ENCODE results near the gene KIF26B.
A peak's percentile ranks its signal among the peaks of the same experiment; 100 is the strongest.

Gene KIF26B

DNA sequence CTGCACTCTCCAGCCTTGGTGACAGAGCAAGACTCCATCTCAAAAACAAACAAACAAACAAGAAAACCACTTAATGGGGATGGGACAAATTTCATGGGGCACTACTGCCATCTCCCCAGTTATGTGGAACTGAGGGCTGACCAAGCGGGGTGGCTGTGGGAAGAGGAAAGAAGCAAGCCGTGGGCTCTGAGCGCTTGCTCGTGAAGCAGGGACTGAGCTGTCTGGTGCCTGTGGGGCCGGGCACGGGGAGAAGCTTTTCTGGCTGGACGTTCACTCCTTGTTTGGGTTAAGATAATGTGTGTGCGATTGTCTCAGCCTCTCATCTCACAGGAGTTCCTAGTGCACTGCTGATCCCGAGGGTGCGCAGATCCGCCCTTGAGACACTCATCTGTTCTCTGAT is 22.0 kb upstream of the KIF26B start:
- DNase-seq (ENCODE audit: low read depth in 2 of 2) = no peak

DNA sequence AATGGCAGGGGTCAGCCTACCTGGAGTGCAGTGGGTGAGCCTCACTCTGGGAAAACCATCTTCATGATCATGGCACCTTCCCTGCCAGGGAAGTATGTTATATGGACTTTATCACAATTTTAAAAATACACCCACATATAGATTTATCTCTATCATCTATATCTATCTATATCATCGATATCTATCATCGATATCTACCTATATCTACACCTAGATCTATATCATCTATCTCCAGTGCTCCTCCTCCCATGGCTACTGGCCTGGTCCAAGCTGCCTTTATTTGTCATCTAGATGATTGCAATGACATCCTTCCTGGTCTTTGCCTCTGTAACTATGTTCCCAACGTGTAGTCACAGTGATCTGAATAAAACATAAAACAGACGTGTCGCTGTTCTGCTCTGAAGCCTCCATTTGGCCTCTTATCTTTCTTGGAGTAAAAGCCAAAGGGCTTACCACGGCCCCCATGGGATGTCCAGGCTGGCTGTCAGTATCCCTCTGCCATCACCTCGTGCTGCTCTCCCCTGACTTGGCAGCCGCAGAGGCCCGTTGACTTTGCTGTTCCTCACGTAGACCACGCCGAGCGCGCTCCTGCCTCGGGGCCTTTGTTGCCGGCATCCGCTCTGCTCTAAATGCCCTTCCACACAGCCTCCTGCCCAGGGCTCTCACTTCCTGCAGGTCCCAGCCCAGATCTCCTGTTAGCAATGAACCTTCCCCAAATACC is 20.6 kb upstream of the KIF26B start:
- no peak for DNase-seq (ENCODE audit: low read depth in 2 of 2)

DNA sequence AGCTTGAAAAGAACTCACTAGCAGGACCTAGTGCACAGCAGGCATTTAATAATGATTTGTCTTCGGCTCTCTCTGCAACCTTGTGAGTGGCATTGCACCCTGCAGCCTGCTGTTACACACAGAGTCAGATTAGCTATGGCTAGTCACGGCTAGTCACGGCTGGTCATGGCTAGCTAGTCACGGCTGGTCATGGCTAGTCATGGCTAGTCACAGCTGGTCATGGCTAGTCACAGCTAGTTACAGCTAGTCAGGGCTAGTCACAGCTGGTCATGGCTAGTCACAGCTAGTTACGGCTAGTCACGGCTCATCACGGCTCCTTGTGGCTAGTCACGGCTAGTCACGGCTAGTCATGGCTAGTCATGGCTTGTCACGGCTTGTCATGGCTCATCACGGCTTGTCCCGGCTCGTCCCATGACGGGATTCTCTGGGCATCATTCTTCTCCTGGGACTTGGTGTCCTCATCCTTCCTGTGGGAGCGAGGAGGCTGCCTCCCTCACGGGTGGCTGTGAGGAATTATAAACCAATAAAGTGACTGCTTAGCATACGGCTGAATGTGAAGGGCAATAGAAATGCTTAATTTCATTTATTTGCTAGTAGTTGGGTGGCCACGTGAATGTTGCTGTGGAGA is 12.5 kb upstream of the KIF26B start:
- no peak for DNase-seq (ENCODE audit: low read depth in 2 of 2)

DNA sequence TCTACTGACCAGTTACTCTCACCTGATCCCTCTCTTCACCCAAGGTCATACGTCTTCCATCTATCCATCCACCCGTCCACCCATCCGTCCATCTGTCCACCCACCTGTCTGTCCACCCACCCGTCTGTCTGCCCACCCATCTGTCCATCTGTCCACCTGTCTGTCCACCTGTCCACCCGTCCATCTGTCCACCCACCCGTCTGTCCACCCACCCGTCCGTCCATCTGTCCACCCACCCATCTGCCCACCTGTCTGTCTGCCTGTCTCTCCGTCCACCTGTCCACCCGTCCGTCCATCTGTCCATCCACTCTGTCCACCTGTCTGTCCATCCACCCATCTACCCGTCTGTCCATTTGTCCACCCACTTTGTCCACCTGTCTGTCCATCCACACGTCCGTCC is 11.8 kb upstream of the KIF26B start:
- no peak for DNase-seq (ENCODE audit: low read depth in 2 of 2)

DNA sequence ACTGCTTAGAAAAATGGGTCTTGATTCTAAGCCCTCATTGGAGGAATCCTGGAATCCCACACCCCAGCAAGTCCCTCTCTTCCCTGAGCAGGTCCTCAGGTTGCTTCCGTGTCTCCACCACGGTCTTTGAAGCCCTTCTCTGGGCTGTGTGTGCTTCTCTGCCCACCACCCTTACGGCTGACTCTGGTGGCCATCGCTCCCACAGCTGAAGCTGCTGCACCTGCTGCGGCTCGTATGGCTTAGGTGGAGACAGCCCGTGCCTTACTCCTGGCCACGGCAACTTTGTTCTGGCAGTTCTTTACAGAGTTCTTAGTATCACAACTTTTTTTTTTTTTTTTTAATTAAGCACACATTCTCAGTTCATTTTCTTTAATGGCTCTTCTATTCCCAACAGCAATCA is 10.9 kb upstream of the KIF26B start:
- no peak for DNase-seq (ENCODE audit: low read depth in 2 of 2)

DNA sequence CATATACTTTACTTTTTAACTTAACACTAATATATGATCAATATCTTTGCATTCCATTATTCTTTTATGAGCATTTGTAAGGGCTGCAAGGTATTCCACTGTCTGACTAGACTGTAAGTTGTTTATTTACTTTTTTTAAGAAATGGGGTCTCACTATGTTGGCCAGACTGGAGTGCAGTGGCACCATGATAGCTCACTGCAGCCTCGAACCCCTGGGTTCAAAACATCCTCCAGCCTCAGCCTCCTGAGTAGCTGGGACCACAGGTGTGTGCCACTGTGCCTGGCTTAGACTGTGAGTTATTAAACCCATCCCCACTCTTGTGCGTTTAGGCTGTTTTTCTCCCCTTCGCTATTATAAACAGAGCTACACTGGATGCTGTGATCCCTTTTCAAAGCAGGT is 6.7 kb upstream of the KIF26B start:
- DNase-seq (ENCODE audit: low read depth in 2 of 2) = no peak

DNA sequence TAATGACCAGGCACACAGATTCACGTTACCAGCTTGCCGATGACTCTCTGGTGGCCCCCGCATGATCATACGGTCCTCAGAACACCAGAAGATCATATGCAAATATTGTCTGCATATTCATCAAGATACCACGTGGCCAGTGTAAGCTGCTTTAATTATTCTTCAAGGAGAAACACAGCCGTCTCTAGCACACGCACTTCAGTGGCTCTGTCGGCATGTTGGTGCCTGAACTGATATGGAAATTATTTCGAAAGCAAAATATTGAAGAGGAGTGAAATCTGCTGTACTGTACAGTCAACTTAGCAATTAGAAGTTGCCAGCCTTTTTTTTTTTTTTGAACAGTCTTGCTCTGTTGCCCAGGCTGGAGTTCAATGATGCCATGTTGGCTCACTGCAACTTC is 5.9 kb upstream of the KIF26B start:
- DNase-seq (ENCODE audit: low read depth in 2 of 2) = no peak

DNA sequence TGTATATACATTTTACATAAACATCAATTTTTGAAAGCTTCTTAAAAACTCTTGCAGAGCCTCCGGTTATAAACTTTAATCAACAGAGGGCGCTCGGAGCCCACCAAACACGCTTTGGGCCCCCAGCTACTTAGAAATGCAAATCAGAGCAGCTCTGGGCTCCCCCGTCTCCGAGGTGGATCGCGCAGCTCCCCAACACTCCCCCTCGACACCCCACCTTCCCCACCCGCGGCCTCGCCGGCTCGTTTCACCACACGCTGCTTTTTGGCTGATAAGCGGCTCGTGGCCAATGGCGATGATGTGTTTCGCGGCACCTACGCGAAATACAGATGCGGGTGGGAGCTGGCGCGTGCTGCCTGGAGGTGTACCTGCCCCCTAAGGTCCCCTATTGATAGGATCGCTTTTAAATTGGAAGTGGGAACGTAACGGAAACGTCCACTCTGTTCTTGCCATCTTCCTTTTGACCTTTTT is 1.7 kb upstream of the KIF26B start:
- peak in 1 of 2 donors; percentile 36 for DNase-seq (ENCODE audit: low read depth in 2 of 2)

DNA sequence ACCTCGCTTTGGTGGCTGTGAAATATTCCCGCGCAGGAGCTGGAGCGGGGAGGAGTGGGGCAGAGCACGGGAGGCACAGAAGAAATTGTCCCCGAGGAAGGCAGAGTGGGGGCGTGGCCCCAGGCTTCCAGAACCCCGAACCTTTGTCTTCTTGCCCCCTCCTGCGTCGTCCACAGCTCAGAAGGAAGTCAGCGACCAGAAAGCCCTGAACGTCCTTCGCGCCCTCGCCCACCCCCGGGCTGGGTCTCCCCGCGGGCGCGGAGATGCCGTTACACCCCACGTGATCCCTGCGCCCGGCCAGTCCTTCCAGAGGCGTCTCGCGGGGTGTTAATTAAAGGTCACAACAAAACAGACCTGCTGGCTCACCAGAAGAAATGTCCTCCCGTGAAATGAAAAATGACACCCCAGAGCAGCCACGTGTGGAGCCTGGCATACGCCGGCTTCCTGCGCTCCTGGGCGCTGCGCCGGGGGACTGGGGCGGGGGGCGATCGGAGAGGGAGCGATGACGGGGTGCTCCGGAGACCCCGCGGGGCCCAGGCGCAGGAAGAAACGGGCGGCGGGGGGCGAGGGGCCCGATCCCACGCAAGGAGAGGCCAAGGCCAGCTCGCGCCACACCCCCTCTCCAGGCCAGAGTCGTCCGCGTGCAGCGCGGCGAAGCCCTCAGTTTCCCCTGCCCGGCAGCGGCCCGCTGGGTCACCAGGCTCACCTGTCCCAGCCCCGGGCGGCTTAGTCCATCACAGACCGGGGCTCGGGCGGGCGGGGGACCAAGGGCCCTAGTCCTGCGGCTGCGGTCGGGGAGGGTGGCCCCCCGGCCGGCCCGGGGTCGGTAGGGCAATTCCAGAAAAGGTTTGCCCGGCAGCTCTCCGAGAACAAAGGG is 995 bp upstream of the KIF26B start:
- DNase-seq (ENCODE audit: low read depth in 2 of 2) = no peak

DNA sequence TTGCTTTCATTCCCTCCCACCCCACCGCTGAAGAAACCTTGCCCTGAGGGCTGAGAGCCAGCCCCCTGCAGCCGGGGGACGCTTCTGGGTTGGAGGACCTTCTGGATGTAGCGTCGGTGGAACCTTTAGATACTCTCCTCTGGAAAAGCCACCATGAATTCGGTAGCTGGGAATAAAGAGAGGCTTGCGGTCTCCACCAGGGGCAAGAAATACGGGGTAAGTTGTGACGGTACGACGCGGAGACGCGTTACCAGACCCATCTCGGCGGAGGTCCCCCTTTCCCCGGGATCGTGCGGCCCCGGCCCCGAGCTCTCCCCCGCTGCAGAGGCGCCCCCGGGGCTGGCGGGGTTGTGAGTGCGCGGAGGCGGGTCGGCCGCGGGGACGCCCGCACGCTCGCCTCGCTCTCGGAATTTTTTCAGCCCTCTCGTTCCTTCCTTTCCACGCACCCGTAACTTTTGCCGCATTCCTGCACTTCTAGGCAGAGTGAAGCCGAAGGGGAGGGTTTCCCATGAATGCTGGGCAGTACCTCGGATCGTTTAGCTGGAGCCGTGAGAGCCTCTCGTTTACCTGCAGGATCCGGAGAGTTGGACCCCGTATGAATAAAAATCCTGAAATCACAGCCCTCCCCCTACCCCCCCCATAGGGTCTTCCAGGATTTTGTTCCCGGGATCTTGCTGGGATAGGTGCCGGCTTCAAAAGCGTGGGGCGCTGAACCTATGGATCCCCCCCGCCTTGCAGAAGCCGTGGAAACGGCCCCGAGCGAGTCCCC is 671 bp downstream of the KIF26B start:
- no peak for DNase-seq (ENCODE audit: low read depth in 2 of 2)

DNA sequence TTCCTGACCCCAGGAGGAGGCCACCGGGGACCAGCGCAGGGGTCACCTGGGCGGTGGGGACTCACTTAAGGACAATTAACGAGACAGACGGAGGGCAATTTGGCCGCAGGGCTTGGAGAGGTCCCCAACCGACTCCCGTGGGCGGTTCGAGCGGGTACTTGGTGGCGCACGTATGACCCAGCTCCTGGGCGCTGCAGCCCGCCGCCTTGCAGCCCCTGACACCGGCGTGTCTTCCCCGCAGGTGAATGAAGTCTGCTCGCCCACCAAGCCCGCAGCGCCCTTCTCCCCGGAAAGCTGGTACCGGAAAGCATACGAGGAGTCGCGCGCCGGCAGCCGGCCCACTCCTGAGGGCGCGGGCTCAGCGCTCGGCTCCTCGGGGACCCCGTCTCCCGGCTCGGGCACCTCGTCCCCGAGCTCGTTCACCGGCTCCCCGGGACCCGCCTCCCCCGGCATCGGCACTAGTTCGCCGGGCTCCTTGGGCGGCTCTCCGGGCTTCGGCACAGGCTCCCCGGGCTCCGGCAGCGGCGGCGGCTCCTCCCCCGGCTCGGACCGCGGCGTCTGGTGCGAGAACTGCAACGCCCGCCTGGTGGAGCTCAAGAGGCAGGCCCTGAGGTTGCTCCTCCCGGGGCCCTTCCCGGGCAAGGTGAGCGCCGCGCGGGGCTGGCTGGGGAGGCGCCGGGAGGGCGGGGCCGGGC is 1.4 kb downstream of the KIF26B start:
- DNase-seq (ENCODE audit: low read depth in 2 of 2) = peak; percentile 21 to 53

DNA sequence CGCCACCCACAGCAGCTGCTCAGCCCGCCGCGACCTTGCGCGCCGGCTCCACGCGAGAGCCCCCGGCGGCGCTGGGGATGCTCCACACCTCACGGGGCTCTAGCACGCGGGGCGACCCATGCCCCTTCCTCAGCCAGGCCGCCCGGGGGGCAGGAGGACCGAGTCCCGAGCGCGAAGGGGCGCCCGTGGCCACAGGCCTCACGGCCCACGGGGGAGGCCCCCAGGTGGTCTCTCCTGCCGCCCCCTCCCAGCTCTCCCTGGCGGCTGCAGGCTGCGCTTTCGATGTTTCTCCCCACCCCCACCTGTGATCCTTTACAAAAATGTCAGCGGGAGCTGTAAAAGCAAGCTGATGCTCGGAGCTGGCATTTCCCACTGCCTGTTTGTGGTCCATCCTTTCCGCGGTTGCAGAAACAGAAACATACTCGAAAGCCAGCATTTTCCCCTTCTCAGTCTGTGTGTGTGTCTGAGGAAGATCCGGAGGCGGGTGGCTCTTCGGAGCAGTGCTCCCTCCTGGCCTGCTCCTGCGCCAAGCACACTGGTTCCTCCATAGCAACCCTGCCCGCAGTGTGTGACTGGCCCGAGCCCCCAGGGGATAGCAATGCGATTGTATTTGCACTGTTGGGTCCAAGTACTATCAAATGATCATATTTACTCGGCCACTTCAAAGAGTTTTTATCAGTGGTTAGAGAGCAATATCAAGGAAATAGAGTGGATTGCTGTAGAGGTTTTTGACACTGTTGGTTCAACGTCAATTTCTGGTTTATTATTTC is 2.1 kb downstream of the KIF26B start:
- no peak for DNase-seq (ENCODE audit: low read depth in 2 of 2)

DNA sequence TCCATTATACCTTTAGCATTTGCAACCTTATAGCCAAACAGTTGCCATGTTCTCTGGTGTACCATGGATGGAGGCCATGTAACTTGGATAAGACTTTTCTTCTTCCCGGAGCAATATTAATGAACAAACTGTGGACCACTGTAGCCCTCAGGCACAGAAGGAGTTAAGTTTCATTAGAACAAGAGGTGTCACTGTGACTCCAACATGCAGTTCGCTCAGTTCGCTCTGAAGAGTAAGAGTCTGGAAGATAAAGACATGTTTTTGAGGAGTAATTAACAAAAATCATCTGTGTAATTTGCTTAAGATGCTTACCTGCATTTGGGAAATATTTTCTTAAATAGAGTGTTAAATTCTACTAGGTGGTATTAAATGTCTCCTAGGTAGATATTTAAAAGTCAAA is 4.1 kb downstream of the KIF26B start:
- no peak for DNase-seq (ENCODE audit: low read depth in 2 of 2)

DNA sequence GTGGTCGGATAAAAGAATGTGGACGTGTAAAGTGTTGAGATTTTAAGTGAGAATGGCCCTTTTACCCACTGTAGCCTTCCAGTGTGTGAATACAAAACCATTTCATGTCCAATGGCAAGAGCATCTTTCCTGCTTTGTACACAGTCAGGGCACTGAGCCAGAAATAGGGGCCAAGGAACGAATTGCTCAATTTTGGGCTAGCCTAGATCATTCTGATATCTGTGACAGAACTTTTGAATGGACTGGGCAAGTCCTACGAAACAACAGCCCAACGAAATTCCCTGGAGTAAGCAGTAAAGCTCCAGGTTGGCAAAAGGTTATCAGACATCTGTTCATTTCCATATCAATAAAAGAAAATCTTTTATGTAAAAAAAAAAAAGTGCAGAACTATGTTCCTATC is 5.5 kb downstream of the KIF26B start:
- no peak for DNase-seq (ENCODE audit: low read depth in 2 of 2)

DNA sequence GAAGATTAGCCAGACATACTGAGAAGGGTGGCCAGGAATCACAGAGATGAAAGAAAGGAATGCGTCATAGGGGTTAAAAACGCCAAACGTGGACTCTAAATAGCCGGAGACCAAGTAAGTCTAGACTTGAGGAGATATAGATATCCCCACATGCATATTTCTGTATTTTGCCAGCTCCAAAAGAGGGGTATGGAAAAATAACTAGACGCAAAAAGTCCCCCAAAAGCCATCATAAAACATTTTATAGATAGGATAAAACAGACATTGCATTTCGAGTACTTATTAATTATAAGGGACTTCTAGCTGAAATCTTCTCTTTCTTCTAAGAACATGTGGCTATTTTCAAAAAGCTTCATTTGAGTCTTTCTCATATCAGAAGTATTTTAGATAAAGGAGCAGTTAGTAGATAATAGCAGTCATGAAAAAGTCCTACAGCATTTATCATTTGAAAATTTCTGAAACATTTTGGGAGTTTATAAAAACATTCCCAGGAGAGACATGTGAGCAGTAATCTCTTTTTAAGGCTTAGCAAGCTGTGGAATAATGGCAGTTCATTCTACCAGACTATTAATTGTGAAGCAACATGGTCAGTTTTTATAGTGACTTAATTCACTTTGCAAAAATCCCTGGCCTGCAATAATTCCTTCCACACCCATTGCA is 6.1 kb downstream of the KIF26B start:
- no peak for DNase-seq (ENCODE audit: low read depth in 2 of 2)

DNA sequence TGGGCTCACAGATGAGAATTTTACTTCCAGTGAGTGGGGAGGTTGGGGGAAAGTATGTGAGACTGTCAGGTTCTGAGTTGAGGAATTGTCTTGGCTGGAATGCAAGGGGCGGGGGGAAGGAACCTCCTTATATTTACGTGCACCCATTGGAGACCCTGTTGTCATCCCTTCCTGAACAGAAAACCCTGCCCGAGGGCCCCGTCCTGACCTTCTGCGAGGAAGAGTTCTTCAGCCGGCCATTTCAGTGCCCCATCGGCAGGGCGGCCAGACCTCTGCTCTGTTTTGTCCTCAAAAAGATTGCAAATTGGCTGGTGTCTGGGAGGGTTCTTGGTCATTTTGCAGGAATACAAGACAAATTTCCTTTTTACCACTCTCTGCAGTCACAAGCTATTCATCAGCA is 7.1 kb downstream of the KIF26B start:
- no peak for DNase-seq (ENCODE audit: low read depth in 2 of 2)

DNA sequence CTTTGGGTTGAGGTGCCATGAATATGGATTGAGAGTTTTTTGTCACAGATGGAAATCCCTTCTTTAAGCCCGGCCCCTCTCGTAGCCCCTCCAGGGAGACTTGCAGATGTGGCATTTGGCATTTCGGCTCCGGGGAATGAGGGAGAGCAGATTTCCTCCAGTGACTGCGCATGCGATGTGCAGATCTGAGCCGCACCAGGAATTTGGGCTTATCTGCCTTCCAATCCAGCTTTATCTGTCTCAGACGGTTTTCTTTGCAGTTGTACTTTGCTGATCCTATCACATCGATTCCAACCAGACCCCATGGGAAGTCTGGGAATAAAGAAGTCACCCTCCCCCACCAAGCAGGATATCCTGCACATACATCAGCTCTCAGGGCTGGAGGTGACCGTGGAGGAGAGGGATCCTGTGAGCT is 11.7 kb downstream of the KIF26B start:
- DNase-seq (ENCODE audit: low read depth in 2 of 2) = no peak

DNA sequence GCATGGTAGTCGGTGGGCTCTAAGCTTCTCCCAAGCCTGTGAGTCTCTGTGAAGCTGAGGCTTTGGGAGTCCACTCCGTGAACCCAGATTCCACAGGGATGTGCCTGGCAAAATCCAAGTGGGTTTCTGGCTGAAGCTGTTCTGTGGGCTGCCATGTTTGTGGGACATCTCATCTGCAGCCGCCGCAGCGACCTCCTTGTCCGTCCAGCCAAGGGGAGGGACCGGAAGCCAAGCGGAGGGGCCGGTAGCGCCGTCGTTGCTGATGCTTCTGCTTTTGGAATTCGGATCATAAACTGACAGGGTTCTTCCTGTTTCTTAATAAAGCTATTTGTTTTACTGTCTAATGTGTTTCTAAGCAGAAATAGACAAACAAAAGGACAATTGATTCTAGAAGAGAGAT is 13.3 kb downstream of the KIF26B start:
- no peak for DNase-seq (ENCODE audit: low read depth in 2 of 2)

DNA sequence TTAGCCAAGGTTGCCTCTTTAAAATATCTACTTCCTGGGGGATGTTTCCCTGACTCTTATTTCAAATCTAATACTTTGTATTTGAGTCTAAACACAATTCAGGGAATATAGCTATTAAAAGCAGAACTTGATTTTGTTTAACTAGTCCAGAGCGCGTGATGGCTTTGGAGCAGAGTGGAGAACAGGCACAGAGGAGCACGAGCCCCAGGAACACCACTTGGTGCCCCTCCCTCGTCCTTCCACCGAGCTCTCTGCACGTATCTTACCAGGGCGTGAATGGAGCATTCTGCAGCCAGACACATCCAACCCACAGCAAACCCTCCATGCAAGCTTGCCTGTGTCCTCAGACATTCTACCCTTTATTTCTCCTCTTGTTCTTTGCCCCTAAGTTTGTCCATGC is 14.1 kb downstream of the KIF26B start:
- DNase-seq (ENCODE audit: low read depth in 2 of 2) = no peak

DNA sequence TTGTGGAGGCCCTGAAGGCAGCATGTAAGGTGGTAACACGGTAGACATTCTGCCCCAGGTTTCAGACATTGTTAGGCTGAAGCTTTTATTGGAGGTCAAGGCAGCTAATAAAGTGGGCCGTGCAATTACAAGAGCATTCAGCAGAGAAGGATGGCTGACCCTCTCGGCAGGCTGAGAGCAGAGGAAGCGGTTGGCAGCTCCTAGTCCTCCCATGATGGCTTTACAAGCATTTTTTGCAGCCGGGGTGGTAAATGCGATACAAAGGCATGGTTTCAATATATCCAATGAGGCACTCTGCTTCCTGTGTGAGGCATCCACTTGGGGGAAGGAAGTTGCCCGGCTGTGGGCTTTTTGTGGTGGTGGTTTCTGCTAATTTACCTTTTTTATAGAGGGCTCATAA is 14.6 kb downstream of the KIF26B start:
- no peak for DNase-seq (ENCODE audit: low read depth in 2 of 2)
